RWPE1 (cell line): ENCODE data around the gene CRYBG2.
"Not testable (repeated sequence)": the region's sequence is repeated elsewhere in the genome, so short reads cannot be mapped to it uniquely, and the experiment has no call there.

Experiments used
- CTCF ChIA-PET: fragments of 350-600 bp; sonication (Branson Sonifier 250); formaldehyde crosslinking; extraction: SDS; loops from one replicate; lab custom pipeline; 2021; lab: Yijun Ruan, JAX
- POLR2A ChIA-PET: fragments of 400-600 bp; formaldehyde crosslinking; extraction: SDS; loops from one replicate; lab custom pipeline; 2020; ENCODE audit warnings: antibody characterized with exemption; ENCODE audit not compliant: low non-redundant PET; lab: Yijun Ruan, JAX
- DNase-seq: peaks from one replicate; pipeline ENCODE4 v3.0.0; 2012; ENCODE audit warnings: low spot score
- H3K27ac ChIP-seq: fragments of 450-650 bp; 2 replicates; pipeline ENCODE4 v1.5.1; 2017
- TF ChIP-seq, protein P1 (sequence below): fragments of 450-650 bp; conservative IDR thresholded peaks from 2 replicates; pipeline ENCODE4 v1.5.1; 2017; ENCODE audit warnings: low read depth, mild to moderate bottlenecking

CRYBG2 gene

DNA sequence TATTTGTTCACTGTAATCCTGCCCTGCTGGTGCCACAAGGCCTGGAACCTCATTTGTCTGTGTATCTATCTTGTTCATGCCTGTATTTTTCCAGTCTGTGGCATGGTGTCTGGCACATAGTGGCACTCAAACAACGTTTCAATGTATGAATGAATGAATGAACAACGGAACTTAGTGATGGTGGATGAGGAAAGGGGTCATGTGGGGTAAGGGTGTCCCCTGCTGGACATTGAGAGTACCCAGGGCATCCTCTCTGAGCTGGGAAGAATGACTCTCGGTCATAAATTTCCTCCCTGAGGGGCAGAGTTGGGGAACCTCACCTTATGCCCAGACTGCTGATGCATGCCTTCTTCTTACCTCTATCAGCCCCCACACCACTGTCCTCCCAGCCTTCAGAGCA lies 37.5 kb upstream of the CRYBG2 start:
- TF ChIP-seq, protein P1, sequence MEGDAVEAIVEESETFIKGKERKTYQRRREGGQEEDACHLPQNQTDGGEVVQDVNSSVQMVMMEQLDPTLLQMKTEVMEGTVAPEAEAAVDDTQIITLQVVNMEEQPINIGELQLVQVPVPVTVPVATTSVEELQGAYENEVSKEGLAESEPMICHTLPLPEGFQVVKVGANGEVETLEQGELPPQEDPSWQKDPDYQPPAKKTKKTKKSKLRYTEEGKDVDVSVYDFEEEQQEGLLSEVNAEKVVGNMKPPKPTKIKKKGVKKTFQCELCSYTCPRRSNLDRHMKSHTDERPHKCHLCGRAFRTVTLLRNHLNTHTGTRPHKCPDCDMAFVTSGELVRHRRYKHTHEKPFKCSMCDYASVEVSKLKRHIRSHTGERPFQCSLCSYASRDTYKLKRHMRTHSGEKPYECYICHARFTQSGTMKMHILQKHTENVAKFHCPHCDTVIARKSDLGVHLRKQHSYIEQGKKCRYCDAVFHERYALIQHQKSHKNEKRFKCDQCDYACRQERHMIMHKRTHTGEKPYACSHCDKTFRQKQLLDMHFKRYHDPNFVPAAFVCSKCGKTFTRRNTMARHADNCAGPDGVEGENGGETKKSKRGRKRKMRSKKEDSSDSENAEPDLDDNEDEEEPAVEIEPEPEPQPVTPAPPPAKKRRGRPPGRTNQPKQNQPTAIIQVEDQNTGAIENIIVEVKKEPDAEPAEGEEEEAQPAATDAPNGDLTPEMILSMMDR = peak; percentile 73
- ChIA-PET CTCF (interaction anchor here (0.5 to 1.5 kb wide), 19 partner anchors 9 to 361 kb away, joined by 3 to 7 read pairs (median 3); partner anchors contain the start of genes CNKSR1 and ZNF593), POLR2A (no interaction called here)
- DNase-seq = peak; percentile 86
- no peak overlapping the region for H3K27ac ChIP-seq

DNA sequence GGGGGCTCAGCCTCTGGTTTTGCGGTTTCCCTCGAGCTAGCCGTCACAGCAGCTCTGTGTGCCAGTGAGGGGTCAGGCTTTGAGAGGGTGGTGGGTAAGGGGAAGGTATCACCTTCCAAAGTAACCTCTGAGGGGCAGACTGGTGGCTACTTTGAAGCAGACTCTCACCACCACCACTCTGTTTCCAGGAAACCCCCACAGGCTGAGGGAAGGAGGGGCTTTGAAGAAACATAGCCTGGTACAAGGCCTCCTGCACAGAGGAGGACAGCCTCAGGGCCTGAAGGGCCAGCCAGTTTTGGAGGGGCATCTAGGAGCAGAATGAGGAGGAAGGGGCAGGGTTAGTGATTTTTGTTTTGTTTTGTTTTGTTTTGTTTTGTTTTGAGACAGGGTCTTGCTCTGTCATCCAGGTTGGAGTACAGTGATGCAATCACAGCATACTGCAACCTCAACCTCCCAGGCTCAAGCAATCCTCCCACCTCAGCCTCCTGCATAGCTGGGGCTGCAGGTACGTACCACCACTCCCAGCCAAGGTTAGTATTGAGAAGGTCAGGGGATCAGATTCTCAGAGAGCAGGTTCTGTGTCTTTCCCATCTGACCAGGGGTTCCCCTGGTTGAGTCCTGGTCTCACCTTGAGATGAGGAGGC lies 35.8 kb upstream of the CRYBG2 start:
- no peak overlapping the region for H3K27ac ChIP-seq
- TF ChIP-seq, protein P1 = no peak
- DNase-seq = no peak
- ChIA-PET CTCF (interaction anchor here (1.6 kb wide), 1 partner anchor 26 kb away, joined by 10 read pairs; no protein-coding TSS in a partner anchor), POLR2A (no interaction called here)

DNA sequence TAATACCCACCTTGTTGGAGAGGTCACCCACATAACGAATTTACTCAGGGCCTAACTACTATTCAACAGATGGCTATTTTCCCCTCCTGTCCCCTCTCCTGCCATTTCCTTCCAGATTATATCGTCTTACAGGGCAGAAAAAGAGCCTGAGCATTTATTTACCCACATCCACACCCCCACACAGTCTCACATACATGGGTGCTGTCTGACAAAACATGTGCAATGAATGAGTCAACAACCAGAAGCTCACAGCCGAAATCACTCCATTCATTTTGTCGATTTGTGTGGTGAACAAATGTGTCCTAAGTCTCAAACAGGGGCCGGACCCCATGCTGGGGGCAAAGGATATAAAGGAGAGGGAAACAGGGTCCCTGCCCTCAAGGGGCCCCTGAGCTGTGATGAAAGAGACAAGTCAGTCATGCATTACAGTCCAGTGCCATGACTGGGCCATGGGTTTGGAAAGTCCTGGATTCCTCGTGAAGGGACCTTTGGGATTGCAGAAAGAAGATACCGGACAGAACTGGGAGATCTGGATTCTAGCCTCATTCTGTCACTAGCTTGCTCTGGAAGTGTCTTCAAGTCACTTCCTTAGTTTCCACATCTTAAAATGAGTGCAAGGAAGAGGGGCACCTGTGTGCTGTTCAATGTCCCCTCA lies 35.0 kb upstream of the CRYBG2 start:
- no peak overlapping the region for H3K27ac ChIP-seq
- ChIA-PET CTCF (interaction anchor here (0.6 to 1.8 kb wide), 3 partner anchors 18 to 28 kb away, joined by 6 to 10 read pairs (median 7); no protein-coding TSS in a partner anchor), POLR2A (no interaction called here)
- TF ChIP-seq, protein P1 = no peak
- DNase-seq = peak; percentile 27

DNA sequence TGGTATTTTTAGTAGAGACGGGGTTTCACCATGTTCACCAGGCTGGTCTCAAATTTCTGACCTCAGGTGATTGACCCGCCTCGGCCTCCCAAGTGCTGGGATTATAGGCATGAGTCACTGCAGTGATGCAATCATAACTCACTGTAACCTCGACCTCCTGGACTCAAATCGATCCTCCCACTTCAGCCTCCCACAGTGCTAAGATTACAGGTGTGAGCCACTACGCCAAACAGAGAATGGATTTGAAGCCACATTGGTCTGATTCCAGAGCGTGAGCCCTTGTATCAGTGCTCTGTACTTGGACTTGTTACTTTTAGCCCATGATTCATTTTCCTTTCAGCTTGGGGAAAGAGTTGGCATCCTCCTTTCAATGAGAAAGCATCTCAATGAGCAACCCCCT lies 33.5 kb upstream of the CRYBG2 start:
- no peak for DNase-seq
- TF ChIP-seq, protein P1 = no peak
- CTCF ChIA-PET = interaction anchor here (0.6 to 1.8 kb wide), 3 partner anchors 10 to 223 kb away, joined by 3 to 6 read pairs (median 4); no protein-coding TSS in a partner anchor
- POLR2A ChIA-PET = no interaction called here
- H3K27ac ChIP-seq = peak overlapping the region; percentile 61

DNA sequence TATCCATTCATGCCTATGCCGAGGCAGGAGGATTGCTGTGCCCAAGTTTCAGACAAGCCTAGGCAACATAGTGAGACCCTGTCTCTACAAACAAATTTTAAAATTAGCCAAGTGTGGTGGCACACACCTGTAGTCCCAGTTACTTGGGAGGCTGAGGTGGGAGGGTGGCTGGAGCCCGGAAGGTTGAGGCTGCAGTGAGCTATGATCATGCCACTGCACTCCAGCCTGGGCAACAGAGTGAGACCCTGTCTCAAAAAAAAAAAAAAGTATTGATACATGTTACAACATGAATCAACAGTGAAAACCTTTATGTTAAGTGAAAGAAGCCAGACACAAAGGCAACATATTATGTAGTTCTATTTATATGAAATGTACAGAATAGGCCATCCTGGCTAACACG lies 31.1 kb upstream of the CRYBG2 start:
- DNase-seq, POLR2A ChIA-PET, H3K27ac ChIP-seq: not testable (repeated sequence)
- CTCF ChIA-PET = interaction anchor here (0.6 kb wide), 1 partner anchor 40 kb away, joined by 3 read pairs; no protein-coding TSS in a partner anchor

DNA sequence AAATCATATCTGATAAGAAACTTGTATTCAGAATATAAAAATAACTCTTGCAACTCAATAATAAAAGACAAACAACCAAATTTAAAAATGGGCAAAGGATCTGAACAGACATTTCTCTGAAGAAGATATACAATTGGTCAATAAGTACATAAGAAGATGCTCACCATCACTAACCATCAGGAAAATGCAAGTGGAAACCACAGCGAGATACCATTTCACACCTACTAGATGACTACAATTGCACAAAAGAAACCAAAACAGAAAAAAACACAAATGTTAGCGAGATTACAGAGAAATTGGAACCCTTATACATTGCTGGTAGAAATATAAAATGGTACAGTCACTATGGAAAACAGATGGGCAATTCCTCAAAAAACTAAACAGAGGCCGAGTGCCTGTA lies 30.1 kb upstream of the CRYBG2 start:
- DNase-seq = no peak
- no peak overlapping the region for H3K27ac ChIP-seq
- TF ChIP-seq, protein P1 = no peak
- ChIA-PET POLR2A (no interaction called here), CTCF (no interaction called here)
